Keratinocyte (primary cell): ENCODE data around the gene FBXW12. TPM values are rescaled to one million over a fixed set of nuclear protein-coding genes. Genes with fewer than 3 reads are reported as not detected.

Experiments used
- DNase-seq: peaks from one replicate; pipeline ENCODE4 v3.0.0-alpha.2; 2011; ENCODE audit warnings: low read depth, missing footprints, low spot score
- FAIRE-seq: peaks from 2 replicates; lab custom pipeline; 2011; peaks lifted over from hg19 to GRCh38; lab: Jason Lieb, UNC
- H2AFZ ChIP-seq: 2 replicates; pipeline ENCODE4 v1.6.0; 2012; ENCODE audit warnings: low read length, control low read depth, inconsistent platforms; ENCODE audit not compliant: control insufficient read depth
- H3K27ac ChIP-seq: 2 replicates; pipeline ENCODE4 v1.5.1; 2011; ENCODE audit warnings: low read length; ENCODE audit not compliant: control insufficient read depth, insufficient read depth
- H3K27me3 ChIP-seq: 3 replicates; pipeline ENCODE4 v1.6.0; 2011; ENCODE audit warnings: low read length; ENCODE audit not compliant: control insufficient read depth, insufficient read depth; ENCODE audit errors: extremely low read depth
- H3K36me3 ChIP-seq, 2 experiments: 2 replicates in 1 of 2; 3 replicates in 1 of 2; pipeline ENCODE4 v1.5.1; 2011; ENCODE audit warnings: low read length in 2 of 2, mild to moderate bottlenecking in 1 of 2; ENCODE audit not compliant: control insufficient read depth in 2 of 2, insufficient read depth in 2 of 2; ENCODE audit errors: extremely low read depth in 1 of 2
- H3K4me1 ChIP-seq: 3 replicates; pipeline ENCODE4 v1.5.1; 2011; ENCODE audit warnings: low read length; ENCODE audit not compliant: control insufficient read depth, insufficient read depth; ENCODE audit errors: extremely low read depth
- H3K4me2 ChIP-seq: 3 replicates; pipeline ENCODE4 v1.6.0; 2011; ENCODE audit warnings: low read depth, low read length; ENCODE audit not compliant: control insufficient read depth, insufficient read depth; ENCODE audit errors: extremely low read depth
- H3K4me3 ChIP-seq, 3 experiments: fragments of 200-600 bp in 1 of 3; sonication (generic) in 1 of 3; 2 replicates in 2 of 3; 3 replicates in 1 of 3; pipeline ENCODE4 v1.5.1; 2011 to 2016; ENCODE audit warnings: low read length in 3 of 3, mild to moderate bottlenecking in 3 of 3, control low read depth in 2 of 3, inconsistent platforms in 1 of 3, low read depth in 1 of 3, mixed read lengths in 1 of 3, mixed run types in 1 of 3, moderate library complexity in 1 of 3; ENCODE audit not compliant: control insufficient read depth in 2 of 3, insufficient read depth in 2 of 3; ENCODE audit errors: extremely low read depth in 1 of 3
- H3K79me2 ChIP-seq: 2 replicates; pipeline ENCODE4 v1.6.0; 2012; ENCODE audit warnings: low read length; ENCODE audit not compliant: control insufficient read depth, insufficient read depth
- H3K9ac ChIP-seq: 3 replicates; pipeline ENCODE4 v1.6.0; 2011; ENCODE audit warnings: low read length; ENCODE audit not compliant: control insufficient read depth, insufficient read depth; ENCODE audit errors: extremely low read depth
- H3K9me1 ChIP-seq: 3 replicates; pipeline ENCODE4 v1.6.0; 2011; ENCODE audit warnings: low read length; ENCODE audit not compliant: control insufficient read depth, insufficient read depth; ENCODE audit errors: extremely low read depth
- H3K9me3 ChIP-seq: 2 replicates; pipeline ENCODE4 v1.5.1; 2012; ENCODE audit warnings: low read depth, low read length; ENCODE audit not compliant: control insufficient read depth
- H4K20me1 ChIP-seq: 3 replicates; pipeline ENCODE4 v1.6.0; 2011; ENCODE audit warnings: low read length; ENCODE audit not compliant: control insufficient read depth, insufficient read depth; ENCODE audit errors: extremely low read depth
- CTCF ChIP-seq, 3 experiments: IDR thresholded peaks in 1 of 3; conservative IDR thresholded peaks in 1 of 3; optimal IDR thresholded peaks in 1 of 3; 2 replicates in 2 of 3; 3 replicates in 1 of 3; pipeline versions ENCODE3 to v1.5.1; 2011; ENCODE audit warnings: low read length in 3 of 3, mild to moderate bottlenecking in 3 of 3, moderate library complexity in 2 of 3, control low read depth in 1 of 3, inconsistent platforms in 1 of 3; ENCODE audit not compliant: insufficient read depth in 2 of 3; ENCODE audit errors: extremely low read depth in 1 of 3
- EZH2 ChIP-seq: IDR thresholded peaks from one replicate; pipeline ENCODE4 v1.6.1; 2012; ENCODE audit warnings: inconsistent platforms, mild to moderate bottlenecking, low read length, moderate library complexity
- dilution Hi-C: fragments of 300-500 bp; cut with MboI; formaldehyde crosslinking; loops from one replicate; pipeline ENCODE4 v1.7.0; 2020; ENCODE audit warnings: low sequenced_read_pairs; ENCODE audit not compliant: extremely low pct_ligation_motif_present
- polyA plus RNA-seq, 5 experiments: library from polyadenylated mRNA; depleted of rRNA in 3 of 5; stranded (reverse) in 3 of 5; stranded (forward) in 1 of 5; unstranded in 1 of 5; fragments of >200 nt; gene quantifications; 1 replicate in 1 of 5; 2 replicates in 3 of 5; 3 replicates in 1 of 5; pipeline versions ENCODE4 v1.2.1 to v1.2.3, GENCODE V29; 2011 to 2012; ENCODE audit warnings: missing spikeins in 2 of 5, low read depth in 1 of 5, low replicate concordance in 1 of 5

Gene FBXW12
- polyA plus RNA-seq, 1 donor (not counting 4 experiments of a cell fraction or from before 2014, with no cell fraction given) = not detected

GRCh38 chr3:48432411-48433371 is 60.7 kb downstream of the FBXW12 start:
- DNase-seq (peak; percentile 76), FAIRE-seq (peak; percentile 100)
- Histone ChIP-seq H3K36me3 (peaks cover 4 to 24% of the 10 kb centered on the region in 2 experiments), H3K9ac (peak overlapping the region; percentile 52), H4K20me1 (no peaks in the 10 kb centered on the region), H3K4me1 (peaks cover 65% of the 10 kb centered on the region), H3K9me3 (no peaks in the 10 kb centered on the region), H2AFZ (no peak overlapping the region), H3K4me3 (peak overlapping the region; percentile 36 to 50 (median 38)), H3K27me3 (no peaks in the 10 kb centered on the region), H3K79me2 (peaks cover 17% of the 10 kb centered on the region), H3K9me1 (no peaks in the 10 kb centered on the region), H3K27ac (peak overlapping the region; percentile 79), H3K4me2 (peak overlapping the region; percentile 67)
- no peak for TF ChIP-seq EZH2
- TF ChIP-seq CTCF (optimal IDR thresholded peaks at IDR 0.05 in 1 of 3, IDR thresholded peaks at IDR 0.05 in 1 of 3, conservative IDR thresholded peaks at IDR 0.05 in 1 of 3; ENCODE audit: extremely low read depth in 1 of 3, insufficient read depth in 2 of 3, low read length in 3 of 3) = peak in 1 of 3 experiments; percentile 18
- dilution Hi-C loops = loop anchor here (25.0 kb wide), 1 partner anchor 170 kb away; no protein-coding TSS in a partner anchor

GRCh38 chr3:48433472-48434118 is 61.6 kb downstream of the FBXW12 start:
- Histone ChIP-seq H3K79me2 (peaks cover 10% of the 10 kb centered on the region), H4K20me1 (no peaks in the 10 kb centered on the region), H3K27ac (peak overlapping the region; percentile 79), H3K4me1 (peaks cover 59% of the 10 kb centered on the region), H3K9me1 (no peaks in the 10 kb centered on the region), H3K9me3 (no peaks in the 10 kb centered on the region), H3K36me3 (peaks cover 4 to 18% of the 10 kb centered on the region in 2 experiments), H2AFZ (no peak overlapping the region), H3K9ac (peak overlapping the region; percentile 52), H3K27me3 (no peaks in the 10 kb centered on the region), H3K4me3 (peak overlapping the region; percentile 9 to 36 (median 29)), H3K4me2 (peak overlapping the region; percentile 67)
- DNase-seq (no peak), FAIRE-seq (peak; percentile 98)
- dilution Hi-C loops = loop anchor here (25.0 kb wide), 1 partner anchor 171 kb away; no protein-coding TSS in a partner anchor
- TF ChIP-seq EZH2 (no peak), CTCF (optimal IDR thresholded peaks at IDR 0.05 in 1 of 3, IDR thresholded peaks at IDR 0.05 in 1 of 3, conservative IDR thresholded peaks at IDR 0.05 in 1 of 3; ENCODE audit: extremely low read depth in 1 of 3, insufficient read depth in 2 of 3, low read length in 3 of 3) (no peak)
